Measurements from ENCODE around the gene ATG4D.

The ATG4D gene

DNA sequence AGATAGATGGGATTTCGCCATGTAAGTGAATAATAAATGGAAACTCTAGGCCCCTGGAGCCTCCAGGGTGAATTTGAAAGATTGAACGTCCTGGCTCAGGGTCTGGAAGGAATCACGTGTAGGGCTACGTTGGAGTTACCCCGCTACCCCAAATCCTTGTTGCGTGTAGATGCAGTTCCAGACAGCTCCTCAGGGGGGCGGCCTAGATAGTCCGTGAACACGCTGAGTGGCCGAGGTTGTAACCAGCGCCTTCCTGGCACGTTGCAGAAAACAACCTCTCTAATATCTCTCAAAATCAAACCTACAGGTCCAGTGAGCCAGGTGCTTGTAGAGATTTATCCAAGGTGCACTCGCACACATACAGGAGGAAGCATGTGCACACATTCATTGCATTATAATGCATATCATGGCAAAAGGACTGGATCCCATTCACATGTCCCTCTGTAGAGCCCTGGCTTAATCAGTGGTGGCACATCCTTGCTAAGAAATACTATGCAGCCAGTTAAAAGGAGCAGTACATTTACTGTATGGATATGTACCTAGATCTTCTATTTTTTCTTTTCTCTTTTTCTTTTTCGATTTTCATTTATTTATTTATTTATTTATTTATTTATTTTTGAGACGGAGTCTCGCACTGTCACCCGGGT, 38.0 kb upstream of the ATG4D start:
- no peak overlapping the region for H3K9ac ChIP-seq
- H3K4me2 ChIP-seq, result no peak overlapping the region

DNA sequence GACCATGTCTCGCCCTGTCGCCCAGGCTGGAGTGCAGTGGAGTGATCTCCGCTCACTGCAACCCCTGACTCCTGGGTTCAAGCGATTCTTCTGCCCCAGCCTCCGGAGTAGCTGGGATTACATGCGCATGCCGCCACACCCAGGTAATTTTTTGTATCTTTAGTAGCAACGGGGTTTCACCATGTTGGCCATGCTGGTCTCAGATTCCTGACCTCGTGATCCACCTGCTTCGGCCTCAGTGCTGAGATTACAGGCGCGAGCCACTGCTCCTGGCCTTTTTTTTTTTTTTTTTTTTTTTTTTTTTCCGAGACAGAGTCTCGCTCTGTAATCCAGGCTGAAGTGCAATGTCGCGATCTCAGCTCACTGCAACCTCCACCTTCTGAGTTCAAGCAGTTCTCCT, 35.7 kb upstream of the ATG4D start:
- H3K9ac ChIP-seq, result no peak overlapping the region
- peaks cover 13 to 50% (median 38%) of the 10 kb centered on the region in 10 experiments for H3K4me1 ChIP-seq
- no peaks in the 10 kb centered on the region for H3K9me3 ChIP-seq (replicated peaks in 1 of 11)
- no peaks in the 10 kb centered on the region for H3K36me3 ChIP-seq
- H3K4me3 ChIP-seq, result no peak overlapping the region
- H3K27ac ChIP-seq, result no peak overlapping the region
- no peaks in the 10 kb centered on the region for H3K27me3 ChIP-seq
- no peak for TF ChIP-seq Cebpa-rat (IDR thresholded peaks at IDR 0.05)
- H3K4me2 ChIP-seq, result no peak overlapping the region
- no peaks in the 10 kb centered on the region; a peak in 1 of 22 replicates for H4K20me1 ChIP-seq

More for the DNA sequence above, 38.0 kb upstream of the ATG4D start:
- Histone ChIP-seq H4K20me1 (peaks cover 0 to 14% (median 9%) of the 10 kb centered on the region in 11 experiments; a peak in 11 of 22 replicates), H3K4me3 (no peak overlapping the region), H3K4me1 (peaks cover 15 to 43% (median 30%) of the 10 kb centered on the region in 10 experiments; a peak in 19 of 20 replicates), H3K9me3 (replicated peaks in 1 of 11) (no peaks in the 10 kb centered on the region), H3K36me3 (peaks cover 0 to 8% (median 3%) of the 10 kb centered on the region in 11 experiments; a peak in 7 of 22 replicates), H3K27ac (no peak overlapping the region), H3K27me3 (no peaks in the 10 kb centered on the region)
- TF ChIP-seq Cebpa-rat (IDR thresholded peaks at IDR 0.05), result no peak

DNA sequence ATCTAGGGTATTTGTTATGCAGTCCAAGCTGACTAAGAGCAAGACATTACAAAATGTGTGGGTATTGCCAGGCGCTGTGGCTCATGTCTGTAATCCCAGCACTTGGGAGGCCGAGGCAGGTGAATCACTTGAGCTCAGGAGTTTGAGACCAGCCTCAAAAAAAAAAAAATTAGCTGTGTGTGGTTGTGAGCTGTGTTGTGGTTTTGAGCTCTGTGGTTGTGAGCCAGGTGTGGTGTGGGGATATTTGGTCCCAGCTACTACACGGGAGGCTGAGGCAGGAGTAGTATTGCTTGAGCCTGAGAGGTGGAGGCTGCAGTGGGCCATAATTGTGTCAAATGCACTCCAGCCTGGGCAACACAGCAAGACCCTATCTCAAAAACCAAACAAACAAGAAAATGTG, 35.0 kb upstream of the ATG4D start:
- no peaks in the 10 kb centered on the region for H3K9me3 ChIP-seq (replicated peaks in 1 of 11)
- no peak overlapping the region for H3K4me3 ChIP-seq
- TF ChIP-seq Cebpa-rat (IDR thresholded peaks at IDR 0.05), result no peak
- no peak overlapping the region for H3K27ac ChIP-seq
- H3K36me3 ChIP-seq, result peaks cover 0 to 3% (median 0%) of the 10 kb centered on the region in 11 experiments; a peak in 1 of 22 replicates
- no peaks in the 10 kb centered on the region; a peak in 1 of 22 replicates for H4K20me1 ChIP-seq
- peaks cover 0 to 4% (median 0%) of the 10 kb centered on the region in 11 experiments; a peak in 1 of 22 replicates for H3K27me3 ChIP-seq
- H3K4me1 ChIP-seq, result peaks cover 11 to 50% (median 37%) of the 10 kb centered on the region in 10 experiments
- no peak overlapping the region for H3K4me2 ChIP-seq
- H3K9ac ChIP-seq, result no peak overlapping the region

DNA sequence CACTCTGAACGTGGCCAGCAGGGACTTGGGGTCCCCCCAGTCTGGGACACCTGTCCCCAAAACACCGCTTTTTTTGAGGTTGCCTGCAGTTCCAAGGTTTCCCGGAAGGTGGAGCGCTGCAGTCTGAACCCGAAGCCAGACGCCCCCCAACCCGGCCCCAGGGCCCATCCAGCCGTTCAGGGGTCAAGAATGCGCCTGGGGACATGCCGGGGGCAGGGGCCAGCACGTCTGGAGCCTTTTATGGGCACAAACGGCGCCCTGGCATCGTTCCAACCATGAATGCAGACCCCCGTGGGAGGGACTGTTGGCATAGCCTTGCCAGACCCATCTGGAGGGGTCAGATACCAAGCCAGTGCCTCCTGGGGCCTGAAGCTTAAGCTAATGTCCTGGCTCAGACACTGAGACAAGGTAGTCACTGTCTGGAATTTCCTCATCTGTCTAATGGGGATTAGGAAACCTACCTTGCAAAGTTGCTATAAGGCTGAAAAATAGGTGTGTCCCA, 33.4 kb upstream of the ATG4D start:
- no peak overlapping the region for H3K4me3 ChIP-seq
- peak overlapping the region; percentile 29 to 60 (median 41); a peak in 21 of 22 replicates for H3K4me2 ChIP-seq
- no peak overlapping the region for H3K27ac ChIP-seq
- H3K36me3 ChIP-seq, result peaks cover 0 to 8% (median 0%) of the 10 kb centered on the region in 11 experiments; a peak in 2 of 22 replicates
- H3K27me3 ChIP-seq, result peaks cover 0 to 7% (median 0%) of the 10 kb centered on the region in 11 experiments; a peak in 1 of 22 replicates
- no peak for TF ChIP-seq Cebpa-rat (IDR thresholded peaks at IDR 0.05)
- H3K9me3 ChIP-seq (replicated peaks in 1 of 11), result no peaks in the 10 kb centered on the region
- H3K4me1 ChIP-seq, result peaks cover 9 to 62% (median 45%) of the 10 kb centered on the region in 10 experiments
- no peaks in the 10 kb centered on the region; a peak in 1 of 22 replicates for H4K20me1 ChIP-seq
- peak overlapping the region in 3 of 11 experiments; percentile 6 to 56 (median 13); a peak in 3 of 22 replicates for H3K9ac ChIP-seq

DNA sequence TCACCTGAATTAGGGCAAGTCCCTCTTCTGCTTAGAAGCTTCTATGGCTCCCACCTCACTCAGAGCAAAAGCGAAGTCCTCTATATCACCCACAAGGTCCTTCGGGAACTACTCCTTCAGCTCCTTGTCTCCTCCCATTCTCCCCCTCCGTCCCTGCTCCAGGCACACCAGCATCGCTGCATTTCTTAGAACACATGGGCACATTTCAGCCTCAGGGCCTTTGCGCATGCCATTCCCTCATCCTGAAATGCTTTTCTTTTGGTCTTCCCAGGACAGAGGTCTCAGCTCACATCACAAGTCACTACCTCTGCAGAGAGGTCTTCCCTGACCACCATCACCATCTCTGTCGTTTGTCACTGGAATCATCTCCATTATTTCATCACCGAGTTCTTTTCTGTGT, 30.5 kb upstream of the ATG4D start:
- H3K9me3 ChIP-seq (replicated peaks in 1 of 11), result no peaks in the 10 kb centered on the region
- no peak overlapping the region for H3K27ac ChIP-seq
- no peak overlapping the region for H3K9ac ChIP-seq
- H3K36me3 ChIP-seq, result peaks cover 0 to 8% (median 0%) of the 10 kb centered on the region in 11 experiments; a peak in 2 of 22 replicates
- H4K20me1 ChIP-seq, result no peaks in the 10 kb centered on the region; a peak in 1 of 22 replicates
- TF ChIP-seq Cebpa-rat (IDR thresholded peaks at IDR 0.05), result no peak
- peaks cover 25 to 90% (median 74%) of the 10 kb centered on the region in 10 experiments for H3K4me1 ChIP-seq
- no peak overlapping the region for H3K4me3 ChIP-seq
- H3K4me2 ChIP-seq, result peak overlapping the region in 3 of 11 experiments; percentile 16 to 65 (median 30); a peak in 2 of 22 replicates
- peaks cover 0 to 21% (median 0%) of the 10 kb centered on the region in 11 experiments; a peak in 3 of 22 replicates for H3K27me3 ChIP-seq

DNA sequence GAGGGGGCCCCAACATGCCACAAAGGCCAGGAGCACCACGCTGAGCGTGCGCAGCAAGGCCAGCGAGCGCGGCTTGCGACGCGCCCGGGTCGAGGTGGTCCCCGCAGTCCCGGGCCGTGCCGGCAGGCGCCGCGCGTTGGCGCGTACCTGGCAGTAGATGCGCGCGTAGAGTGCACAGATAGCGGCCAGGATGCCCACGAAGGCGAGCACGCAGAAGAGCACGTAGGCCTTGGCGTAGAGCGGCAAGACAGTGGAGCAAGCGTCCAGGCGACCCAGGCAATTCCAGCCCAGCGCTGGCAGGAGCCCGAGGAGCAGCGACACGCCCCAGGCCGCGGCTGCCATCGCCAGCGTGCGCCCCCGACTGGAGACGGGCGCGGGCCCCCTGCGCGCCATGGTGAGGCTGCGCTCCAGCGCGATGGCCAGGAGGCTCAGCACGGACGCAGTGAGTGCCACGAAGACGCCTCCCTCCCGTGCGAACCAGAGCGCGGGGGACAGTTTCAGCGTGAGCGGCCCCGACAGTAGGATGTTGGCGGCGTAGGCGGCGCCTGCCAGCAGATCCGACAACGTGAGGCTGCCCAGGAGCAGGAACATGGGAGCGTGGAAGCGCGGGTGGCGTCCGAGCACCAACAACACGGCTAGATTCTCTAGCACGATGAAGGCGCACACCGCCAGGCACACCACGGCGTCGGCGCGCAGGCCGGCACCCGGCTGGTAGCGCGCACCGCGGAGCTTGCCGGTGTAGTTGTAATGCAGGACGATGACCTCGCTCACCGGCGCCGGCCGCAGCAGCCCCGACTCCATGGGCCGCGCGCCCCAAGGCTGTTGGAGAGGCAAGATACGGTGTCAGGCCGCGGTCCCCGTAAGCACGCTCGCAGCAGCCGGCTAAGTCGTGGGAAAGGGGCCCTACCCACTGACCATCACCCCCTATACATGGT, 29.2 kb upstream of the ATG4D start:
- TF ChIP-seq Cebpa-rat (IDR thresholded peaks at IDR 0.05), result no peak
- H3K9ac ChIP-seq, result peak overlapping the region in 2 of 11 experiments; percentile 46 to 78; a peak in 2 of 22 replicates
- H3K27me3 ChIP-seq, result peaks cover 0 to 33% (median 3%) of the 10 kb centered on the region in 11 experiments; a peak in 7 of 22 replicates
- no peaks in the 10 kb centered on the region for H3K9me3 ChIP-seq (replicated peaks in 1 of 11)
- peak overlapping the region in 9 of 11 experiments; percentile 1 to 99 (median 95); a peak in 13 of 22 replicates for H3K4me2 ChIP-seq
- H3K27ac ChIP-seq, result no peak overlapping the region
- H3K4me1 ChIP-seq, result peaks cover 33 to 95% (median 84%) of the 10 kb centered on the region in 10 experiments
- H3K36me3 ChIP-seq, result peaks cover 0 to 8% (median 0%) of the 10 kb centered on the region in 11 experiments; a peak in 2 of 22 replicates
- H4K20me1 ChIP-seq, result no peaks in the 10 kb centered on the region; a peak in 1 of 22 replicates
- H3K4me3 ChIP-seq, result no peak overlapping the region

DNA sequence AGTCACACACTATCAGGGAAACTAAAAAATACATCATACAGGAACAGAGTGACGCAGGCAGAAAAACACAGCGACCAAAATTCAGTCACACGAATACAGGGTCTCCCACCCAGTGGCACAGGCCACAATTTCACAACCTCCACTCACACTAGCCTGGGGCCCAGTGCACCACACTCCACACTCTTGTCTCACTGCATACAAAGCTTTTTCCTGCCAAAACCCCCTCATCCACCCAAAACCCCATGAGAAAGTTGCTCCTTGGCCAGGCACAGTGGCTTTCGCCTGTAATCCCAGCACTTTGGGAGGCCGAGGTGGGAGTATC, 27.7 kb upstream of the ATG4D start:
- Histone ChIP-seq H3K9me3 (replicated peaks in 1 of 11) (no peaks in the 10 kb centered on the region), H3K27me3 (peaks cover 0 to 36% (median 3%) of the 10 kb centered on the region in 11 experiments; a peak in 7 of 22 replicates), H3K27ac (no peak overlapping the region), H3K9ac (peak overlapping the region in 5 of 11 experiments; percentile 2 to 78 (median 37); a peak in 6 of 22 replicates), H3K36me3 (peaks cover 0 to 8% (median 0%) of the 10 kb centered on the region in 11 experiments; a peak in 2 of 22 replicates), H3K4me2 (peak overlapping the region in 9 of 11 experiments; percentile 90 to 99 (median 97); a peak in 18 of 22 replicates), H3K4me1 (peaks cover 33 to 88% (median 71%) of the 10 kb centered on the region in 10 experiments), H3K4me3 (0 out of 20 replicates have a peak overlapping the region, but pooled peaks of 1 of the 10 experiments have one; percentile 59), H4K20me1 (no peaks in the 10 kb centered on the region; a peak in 1 of 22 replicates)
- TF ChIP-seq Cebpa-rat (IDR thresholded peaks at IDR 0.05), result no peak

DNA sequence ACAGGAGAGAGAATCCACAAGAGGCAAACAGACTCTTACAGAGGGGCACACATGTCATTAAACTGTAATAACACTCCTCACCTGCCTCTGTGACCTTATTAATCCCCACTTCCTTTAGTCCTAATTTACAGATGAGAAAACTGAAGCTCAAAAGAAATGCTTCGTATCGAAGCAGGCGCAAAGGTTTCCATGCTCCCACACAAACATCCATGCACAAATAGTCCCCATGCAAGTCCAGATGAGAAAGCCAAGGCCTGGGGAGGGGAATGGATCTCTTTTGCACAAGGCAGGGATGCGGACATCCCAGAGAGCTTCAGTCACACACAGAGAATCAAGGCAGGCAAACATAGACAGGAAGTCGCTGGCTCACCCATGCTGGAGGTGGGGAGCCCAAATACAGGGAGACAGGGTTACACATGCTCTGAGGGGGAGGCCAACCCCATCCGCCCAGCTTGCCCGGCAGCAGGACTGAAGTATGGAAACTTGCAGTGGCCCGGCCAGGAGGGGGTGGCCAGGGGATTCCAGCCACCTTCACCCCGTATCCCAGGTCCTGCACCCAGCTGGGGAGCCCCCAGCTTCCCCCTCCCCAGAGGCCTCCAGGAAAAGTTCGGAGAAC, 26.9 kb upstream of the ATG4D start:
- Histone ChIP-seq H3K4me3 (peak overlapping the region; percentile 56 to 74 (median 67)), H3K4me1 (peaks cover 33 to 81% (median 67%) of the 10 kb centered on the region in 10 experiments), H3K36me3 (peaks cover 0 to 8% (median 0%) of the 10 kb centered on the region in 11 experiments; a peak in 2 of 22 replicates), H3K9me3 (replicated peaks in 1 of 11) (no peaks in the 10 kb centered on the region), H3K4me2 (peak overlapping the region; percentile 90 to 100 (median 97)), H3K27me3 (peaks cover 0 to 36% (median 3%) of the 10 kb centered on the region in 11 experiments; a peak in 7 of 22 replicates), H3K27ac (peak overlapping the region in 7 of 11 experiments; percentile 12 to 60 (median 38); a peak in 12 of 22 replicates), H4K20me1 (no peaks in the 10 kb centered on the region; a peak in 1 of 22 replicates), H3K9ac (peak overlapping the region; percentile 42 to 78 (median 68); a peak in 21 of 22 replicates)
- TF ChIP-seq Cebpa-rat (IDR thresholded peaks at IDR 0.05), result no peak

All from BLaER1 treated with 17β-estradiol and CSF1 and Interleukin-3, amounts not matched to agents 10 nM and 100 nM (cell line).